Activated naive CD8-positive, alpha-beta T cell treated with anti-CD3 and anti-CD28 coated beads, Interleukin-2, amount 10 ng/mL, durations not matched to agents 7 days and 5 days (primary cell): ENCODE results near the gene SULT2B1. TPM values are rescaled to one million over a fixed set of nuclear protein-coding genes. Genes with fewer than 3 reads are reported as not detected.
A peak's percentile ranks its signal among the peaks of the same experiment; 100 is the strongest.

ENCODE experiments used
- ATAC-seq: fragments of 150-1000 bp; cut with Tn5 transposase; one replicate; pipeline ENCODE4 v1.10.0; 2021; ENCODE audit warnings: low read depth, moderate library complexity
- POLR2A ChIA-PET: fragments of 350-600 bp; sonication (Branson Sonifier 250); formaldehyde crosslinking; loops from one replicate; lab custom pipeline; 2021; ENCODE audit warnings: antibody characterized with exemption; lab: Charles Lee
- DNase-seq: peaks from one replicate; pipeline ENCODE4 v3.0.0; 2021
- H3K27ac Mint-ChIP-seq: one replicate; pipeline ENCODE4 v1.8.0; 2022; ENCODE audit warnings: mild to moderate bottlenecking, mixed read lengths
- H3K27me3 Mint-ChIP-seq: one replicate; pipeline ENCODE4 v1.8.0; 2022; ENCODE audit warnings: mild to moderate bottlenecking, moderate library complexity, mixed read lengths
- H3K36me3 Mint-ChIP-seq: one replicate; pipeline ENCODE4 v1.8.0; 2021; ENCODE audit warnings: mild to moderate bottlenecking, mixed read lengths
- H3K4me1 Mint-ChIP-seq: one replicate; pipeline ENCODE4 v1.8.0; 2021; ENCODE audit warnings: mixed read lengths
- H3K4me3 Mint-ChIP-seq: one replicate; pipeline ENCODE4 v1.8.0; 2022; ENCODE audit warnings: mild to moderate bottlenecking, moderate library complexity, mixed read lengths
- H3K9me3 Mint-ChIP-seq: one replicate; pipeline ENCODE4 v1.8.0; 2021; ENCODE audit warnings: mixed read lengths
- total RNA-seq, 2 experiments: library from RNA; stranded (reverse); gene quantifications; one replicate each; pipeline ENCODE4 v1.2.3, GENCODE V29; 2021

SULT2B1 gene
- total RNA-seq, 2 experiments from 2014 or later = not detected

GRCh38 chr19:48644839-48645619, 93.1 kb downstream of the SULT2B1 start:
- DNase-seq (peak; percentile 67), ATAC-seq (peak; percentile 65)
- H3K4me3 Mint-ChIP-seq = peak overlapping the region; percentile 93
- no peaks in the 10 kb centered on the region for H3K36me3 Mint-ChIP-seq
- no peaks in the 10 kb centered on the region for H3K9me3 Mint-ChIP-seq
- peaks cover 37% of the 10 kb centered on the region for H3K4me1 Mint-ChIP-seq
- no peaks in the 10 kb centered on the region for H3K27me3 Mint-ChIP-seq
- peak overlapping the region; percentile 84 for H3K27ac Mint-ChIP-seq
- POLR2A ChIA-PET = interaction anchor here (0.6 to 2.2 kb wide), 13 partner anchors 8 to 348 kb away, joined by 3 to 16 read pairs (median 4); partner anchors contain the start of genes DBP, GYS1, RPL18 and RUVBL2

GRCh38 chr19:48645620-48646000, 93.6 kb downstream of the SULT2B1 start:
- Mint-ChIP-seq H3K27ac (peak overlapping the region; percentile 84), H3K4me3 (peak overlapping the region; percentile 93), H3K9me3 (no peaks in the 10 kb centered on the region), H3K36me3 (no peaks in the 10 kb centered on the region), H3K27me3 (no peaks in the 10 kb centered on the region), H3K4me1 (peaks cover 37% of the 10 kb centered on the region)
- ATAC-seq (no peak), DNase-seq (no peak)
- POLR2A ChIA-PET = interaction anchor here (0.6 to 2.2 kb wide), 13 partner anchors 9 to 348 kb away, joined by 3 to 16 read pairs (median 4); partner anchors contain the start of genes DBP, GYS1, RPL18 and RUVBL2

- POLR2A ChIA-PET = interaction anchor here (0.6 to 2.2 kb wide), 12 partner anchors 9 to 347 kb away, joined by 3 to 16 read pairs (median 4); partner anchors contain the start of genes DBP, GYS1, RPL18 and RUVBL2
- peak within 1 kb of the TSS; percentile 84 for H3K27ac Mint-ChIP-seq
- no peaks in the 10 kb centered on the region for H3K27me3 Mint-ChIP-seq
- peak within 1 kb of the TSS; percentile 93 for H3K4me3 Mint-ChIP-seq
- DNase-seq = peak; percentile 94
- peaks cover 37% of the 10 kb centered on the region for H3K4me1 Mint-ChIP-seq
- H3K36me3 Mint-ChIP-seq = no peaks in the 10 kb centered on the region
- no peaks in the 10 kb centered on the region for H3K9me3 Mint-ChIP-seq
- peak; percentile 80 for ATAC-seq
These were observed 94.2 kb downstream of the SULT2B1 start, which contains the start of gene CA11 for GRCh38 chr19:48646001-48646721. Gene CA11, minus strand, starts transcription at chr19:48646187. Its CDS starts 555 bp downstream, at chr19:48645632.

GRCh38 chr19:48646722-48647216, 94.8 kb downstream of the SULT2B1 start:
- POLR2A ChIA-PET = interaction anchor here (0.6 to 2.2 kb wide), 8 partner anchors 10 to 196 kb away, joined by 3 to 16 read pairs (median 10); partner anchors contain the start of genes DBP, RPL18 and SPHK2
- H3K36me3 Mint-ChIP-seq = no peaks in the 10 kb centered on the region
- peak overlapping the region; percentile 17 for H3K27ac Mint-ChIP-seq
- peaks cover 37% of the 10 kb centered on the region for H3K4me1 Mint-ChIP-seq
- no peaks in the 10 kb centered on the region for H3K27me3 Mint-ChIP-seq
- DNase-seq (no peak), ATAC-seq (no peak)
- peak overlapping the region; percentile 93 for H3K4me3 Mint-ChIP-seq
- H3K9me3 Mint-ChIP-seq = no peaks in the 10 kb centered on the region

GRCh38 chr19:48648134-48648533, 96.2 kb downstream of the SULT2B1 start:
- no peak for ATAC-seq
- POLR2A ChIA-PET = interaction anchor here (1.8 kb wide), 1 partner anchor 29 kb away, joined by 7 read pairs; the partner anchor contains the start of genes RPL18 and SPHK2
- peaks cover 34% of the 10 kb centered on the region for H3K4me1 Mint-ChIP-seq
- no peaks in the 10 kb centered on the region for H3K27me3 Mint-ChIP-seq
- peak overlapping the region; percentile 68 for H3K27ac Mint-ChIP-seq
- H3K9me3 Mint-ChIP-seq = no peaks in the 10 kb centered on the region
- no peak for DNase-seq
- H3K36me3 Mint-ChIP-seq = no peaks in the 10 kb centered on the region
- peak overlapping the region; percentile 44 for H3K4me3 Mint-ChIP-seq

Other genes with a start within 250 kb of the SULT2B1 start
- gene EMP3, start 226.6 kb upstream of the SULT2B1 start, total RNA-seq = 100 to 1,000 TPM; 285 to 303 TPM
- 10 to 100 TPM; 24.8 to 26.1 TPM for gene TMEM143, start 188.2 kb upstream of the SULT2B1 start, total RNA-seq
- under 1 TPM in 1 of 2 experiments, not detected in 1; 0.30 TPM for gene SYNGR4, start 187.8 kb upstream of the SULT2B1 start, total RNA-seq
- 10 to 100 TPM; 75.8 to 75.9 TPM for gene KDELR1, start 160.6 kb upstream of the SULT2B1 start, total RNA-seq
- gene GRIN2D, start 158.5 kb upstream of the SULT2B1 start, total RNA-seq = under 1 TPM; 0.14 to 0.17 TPM
- 10 to 100 TPM; 31.3 to 36.0 TPM for gene GRWD1, start 106.2 kb upstream of the SULT2B1 start, total RNA-seq
- 1 to 10 TPM; 1.4 TPM for gene KCNJ14, start 96.6 kb upstream of the SULT2B1 start, total RNA-seq
- 10 to 100 TPM; 57.6 to 59.1 TPM for gene CYTH2, start 82.8 kb upstream of the SULT2B1 start, total RNA-seq
- gene LMTK3, start 40.3 kb upstream of the SULT2B1 start, total RNA-seq = 10 to 100 TPM; 10.2 to 12.8 TPM
- not detected for gene SPACA4, start 54.6 kb downstream of the SULT2B1 start, total RNA-seq
- gene FAM83E, start 62.9 kb downstream of the SULT2B1 start, total RNA-seq = 1 to 10 TPM; 2.7 to 3.6 TPM
- 1,000 to 10,000 TPM; 1,565 to 1,587 TPM for gene RPL18, start 67.0 kb downstream of the SULT2B1 start, total RNA-seq
- 10 to 100 TPM; 31.4 to 31.8 TPM for gene SPHK2, start 67.3 kb downstream of the SULT2B1 start, total RNA-seq
- 10 to 100 TPM; 34.0 to 34.8 TPM for gene DBP, start 85.2 kb downstream of the SULT2B1 start, total RNA-seq
- gene CA11, start 94.0 kb downstream of the SULT2B1 start, total RNA-seq = 10 to 100 TPM in 1 of 2 experiments, 1 to 10 TPM in 1; 9.7 to 10.4 TPM
- 1 to 10 TPM; 1.8 to 2.3 TPM for gene NTN5, start 120.8 kb downstream of the SULT2B1 start, total RNA-seq
- not detected for gene FUT2, start 143.8 kb downstream of the SULT2B1 start, total RNA-seq
- 1 to 10 TPM; 1.5 to 2.1 TPM for gene MAMSTR, start 167.6 kb downstream of the SULT2B1 start, total RNA-seq
- gene RASIP1, start 188.4 kb downstream of the SULT2B1 start, total RNA-seq = not detected
- gene IZUMO1, start 194.7 kb downstream of the SULT2B1 start, total RNA-seq = not detected
- gene FUT1, start 200.5 kb downstream of the SULT2B1 start, total RNA-seq = under 1 TPM; 0.14 to 0.22 TPM
- not detected for gene FGF21, start 203.4 kb downstream of the SULT2B1 start, total RNA-seq